Mesendoderm (in vitro differentiated cells): ENCODE measurements around the gene TRABD2A.

Experiments
- DNase-seq: peaks from one replicate; pipeline ENCODE4 v3.0.0; 2013
- H2AK5ac ChIP-seq: 2 replicates; pipeline ENCODE4 v1.6.1; 2013; ENCODE audit warnings: low read length, inconsistent platforms
- H2BK120ac ChIP-seq: 2 replicates; pipeline ENCODE4 v1.6.1; 2013; ENCODE audit warnings: low read depth, mild to moderate bottlenecking, low read length, moderate library complexity, mixed read lengths
- H2BK15ac ChIP-seq: replicated peaks from 2 replicates; pipeline ENCODE4 v1.6.1; 2013; ENCODE audit warnings: low read depth, mild to moderate bottlenecking, moderate library complexity
- H2BK5ac ChIP-seq: 2 replicates; pipeline ENCODE4 v1.6.1; 2013; ENCODE audit warnings: low read length, inconsistent platforms
- H3K18ac ChIP-seq: 2 replicates; pipeline ENCODE4 v1.6.1; 2013; ENCODE audit warnings: mild to moderate bottlenecking, low read length, mixed read lengths
- H3K23ac ChIP-seq: one replicate; pipeline ENCODE4 v1.6.1; 2013; ENCODE audit warnings: low read length
- H3K27ac ChIP-seq: 2 replicates; pipeline ENCODE4 v1.5.1; 2013; ENCODE audit warnings: low read depth, mild to moderate bottlenecking, inconsistent platforms, low read length, moderate library complexity
- H3K27me3 ChIP-seq: 2 replicates; pipeline ENCODE4 v1.6.1; 2013; ENCODE audit warnings: low read length, control low read depth, mild to moderate bottlenecking, inconsistent platforms; ENCODE audit not compliant: insufficient read depth, poor library complexity
- H3K36me3 ChIP-seq: 2 replicates; pipeline ENCODE4 v1.6.1; 2013; ENCODE audit warnings: low read length, inconsistent platforms; ENCODE audit not compliant: control insufficient read depth, insufficient read depth
- H3K4ac ChIP-seq: one replicate; pipeline ENCODE4 v1.6.1; 2013; ENCODE audit warnings: low read depth, mild to moderate bottlenecking, low read length, moderate library complexity
- H3K4me1 ChIP-seq: 2 replicates; pipeline ENCODE4 v1.6.1; 2013; ENCODE audit warnings: low read depth, low read length, inconsistent platforms; ENCODE audit not compliant: control insufficient read depth
- H3K4me2 ChIP-seq: 2 replicates; pipeline ENCODE4 v1.6.1; 2013; ENCODE audit warnings: low read length
- H3K4me3 ChIP-seq: 2 replicates; pipeline ENCODE4 v1.5.1; 2013; ENCODE audit warnings: mild to moderate bottlenecking, low read length
- H3K56ac ChIP-seq: one replicate; pipeline ENCODE4 v1.6.1; 2013; ENCODE audit warnings: low read length
- H3K79me1 ChIP-seq: 2 replicates; pipeline ENCODE4 v1.6.1; 2013; ENCODE audit warnings: low read length, inconsistent platforms
- H3K79me2 ChIP-seq: 2 replicates; pipeline ENCODE4 v1.6.1; 2013; ENCODE audit warnings: mild to moderate bottlenecking, low read length; ENCODE audit not compliant: control insufficient read depth, insufficient read depth
- H3K9ac ChIP-seq: 2 replicates; pipeline ENCODE4 v1.6.1; 2013; ENCODE audit warnings: low read length, inconsistent platforms
- H4K5ac ChIP-seq: one replicate; pipeline ENCODE4 v1.6.1; 2013; ENCODE audit warnings: low read length
- H4K8ac ChIP-seq: one replicate; pipeline ENCODE4 v1.6.1; 2013; ENCODE audit warnings: low read depth, mild to moderate bottlenecking, control low read depth, low read length, moderate library complexity
- WGBS: extraction: QIAGEN DNeasy Blood & Tissue Kit; methylation state at CpG from one replicate; pipeline ENCODE4 v1.1.7; 2013; ENCODE audit warnings: low lambda C conversion rate, missing lambda C conversion rate; ENCODE audit not compliant: insufficient coverage; ENCODE audit errors: extremely low coverage; 5-methylcytosine and 5-hydroxymethylcytosine counted together

Gene TRABD2A

GRCh38 chr2:84900971-84901370 is 20.1 kb upstream of the TRABD2A start:
- Histone ChIP-seq H3K4me2 (no peak overlapping the region), H3K79me2 (peaks cover 4% of the 10 kb centered on the region), H3K9ac (no peak overlapping the region), H2AK5ac (no peak overlapping the region), H4K5ac (no peak overlapping the region), H3K18ac (no peak overlapping the region), H3K4me3 (no peak overlapping the region), H3K27me3 (no peaks in the 10 kb centered on the region), H3K56ac (no peak overlapping the region), H2BK5ac (no peak overlapping the region), H3K27ac (no peak overlapping the region), H3K4ac (no peak overlapping the region), H3K23ac (no peak overlapping the region), H3K36me3 (no peaks in the 10 kb centered on the region), H3K79me1 (no peaks in the 10 kb centered on the region), H2BK15ac (no peak overlapping the region), H3K4me1 (no peaks in the 10 kb centered on the region), H2BK120ac (no peak overlapping the region), H4K8ac (no peak overlapping the region)
- no peak for DNase-seq
- no CpG with 5 or more reads among the region's 1 CpG for WGBS

DNA sequence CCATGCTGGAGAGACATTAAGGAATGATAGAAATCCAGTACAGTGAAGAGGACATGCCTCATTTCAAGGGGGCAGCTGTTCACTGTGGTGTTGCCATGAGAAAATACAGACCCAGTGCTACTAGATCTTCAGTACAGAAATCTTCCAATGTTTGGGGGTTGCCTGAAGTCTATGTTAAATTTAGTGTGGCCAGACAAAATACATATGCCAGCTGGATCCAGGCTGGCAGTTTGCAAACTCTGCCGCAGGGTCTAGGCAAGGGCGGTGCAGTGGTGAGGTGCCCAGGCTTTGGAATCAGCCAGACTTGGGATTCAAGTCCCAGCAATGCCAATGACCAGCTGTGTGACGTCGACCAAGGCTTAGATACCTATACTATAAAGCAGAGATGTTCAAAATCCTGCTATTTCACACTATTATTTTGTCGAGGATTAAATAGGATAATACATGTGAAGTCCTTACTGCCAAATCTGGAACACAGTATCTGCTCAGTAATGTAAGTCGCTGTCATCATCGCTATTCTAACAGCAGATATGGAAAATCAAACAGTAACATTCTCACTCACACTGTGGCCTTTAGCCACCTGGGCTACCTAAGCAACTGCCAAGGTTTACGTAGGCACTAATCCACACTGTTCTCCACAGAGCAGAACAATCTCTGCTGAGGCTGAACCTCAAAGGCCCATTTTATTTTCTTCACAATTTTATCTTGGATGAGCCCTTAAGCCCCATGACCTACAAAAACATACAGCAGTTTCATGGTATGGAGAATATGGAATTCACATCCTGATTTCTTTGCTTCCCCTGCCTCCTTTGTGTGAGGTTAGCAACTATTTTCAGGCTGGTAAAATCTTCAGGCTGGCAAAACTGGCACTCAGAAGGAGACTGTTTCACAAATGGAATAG is 18.7 kb upstream of the TRABD2A start:
- Histone ChIP-seq H3K23ac (no peak overlapping the region), H3K18ac (no peak overlapping the region), H3K4me2 (no peak overlapping the region), H3K36me3 (no peaks in the 10 kb centered on the region), H3K79me2 (no peaks in the 10 kb centered on the region), H3K79me1 (no peaks in the 10 kb centered on the region), H3K27ac (no peak overlapping the region), H3K4me3 (no peak overlapping the region), H2BK120ac (no peak overlapping the region), H3K4me1 (no peaks in the 10 kb centered on the region), H3K27me3 (no peaks in the 10 kb centered on the region), H4K5ac (no peak overlapping the region), H2BK5ac (no peak overlapping the region), H2AK5ac (no peak overlapping the region), H3K9ac (no peak overlapping the region), H3K4ac (no peak overlapping the region), H4K8ac (no peak overlapping the region), H2BK15ac (no peak overlapping the region), H3K56ac (no peak overlapping the region)
- no CpG with 5 or more reads among the region's 8 CpGs for WGBS
- no peak for DNase-seq

DNA sequence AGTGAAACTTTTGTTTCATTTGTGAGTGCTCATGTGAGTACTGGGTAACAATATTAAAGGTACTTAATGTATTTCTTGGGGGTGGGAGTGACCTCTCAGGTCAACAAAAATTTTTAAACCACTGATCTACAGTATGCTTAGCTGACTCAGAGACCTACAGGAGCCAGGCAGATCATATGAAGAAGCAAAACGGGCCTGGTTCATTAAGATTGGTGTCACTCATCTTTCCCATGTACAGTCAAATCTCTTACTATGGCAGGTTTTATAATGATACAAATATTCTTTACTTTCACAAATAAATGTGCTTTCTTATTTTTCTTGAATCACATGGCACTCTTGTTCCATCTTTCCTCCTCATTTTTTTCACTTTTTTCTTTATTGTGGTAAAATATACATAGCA is 16.9 kb upstream of the TRABD2A start:
- Histone ChIP-seq H3K4me3 (no peak overlapping the region), H3K79me1 (no peaks in the 10 kb centered on the region)
- WGBS: no CpG with 5 or more reads among the region's 1 CpG

GRCh38 chr2:84896567-84896966 is 15.7 kb upstream of the TRABD2A start:
- Histone ChIP-seq H3K4me3 (no peak overlapping the region), H4K8ac (no peak overlapping the region), H2AK5ac (no peak overlapping the region), H3K18ac (no peak overlapping the region), H3K79me1 (no peaks in the 10 kb centered on the region), H2BK120ac (no peak overlapping the region), H3K36me3 (no peaks in the 10 kb centered on the region), H2BK15ac (no peak overlapping the region), H3K56ac (no peak overlapping the region), H3K4me1 (peaks cover 3% of the 10 kb centered on the region), H3K23ac (no peak overlapping the region), H3K27ac (no peak overlapping the region), H3K4ac (no peak overlapping the region), H3K27me3 (no peaks in the 10 kb centered on the region), H3K79me2 (no peaks in the 10 kb centered on the region), H3K9ac (no peak overlapping the region), H4K5ac (no peak overlapping the region), H2BK5ac (no peak overlapping the region), H3K4me2 (no peak overlapping the region)
- no CpG with 5 or more reads among the region's 2 CpGs for WGBS
- DNase-seq: no peak

More for the DNA sequence above, 16.9 kb upstream of the TRABD2A start:
- H3K4ac ChIP-seq: no peak overlapping the region
- no peaks in the 10 kb centered on the region for H3K79me2 ChIP-seq
- H2BK120ac ChIP-seq: no peak overlapping the region
- no peak for DNase-seq
- H3K4me1 ChIP-seq: peaks cover 3% of the 10 kb centered on the region
- no peak overlapping the region for H3K56ac ChIP-seq
- no peak overlapping the region for H2AK5ac ChIP-seq
- H4K5ac ChIP-seq: no peak overlapping the region
- no peak overlapping the region for H3K18ac ChIP-seq
- no peak overlapping the region for H3K27ac ChIP-seq
- no peak overlapping the region for H2BK15ac ChIP-seq
- H2BK5ac ChIP-seq: no peak overlapping the region
- no peak overlapping the region for H3K9ac ChIP-seq
- no peaks in the 10 kb centered on the region for H3K27me3 ChIP-seq
- H3K36me3 ChIP-seq: no peaks in the 10 kb centered on the region
- no peak overlapping the region for H3K4me2 ChIP-seq
- no peak overlapping the region for H3K23ac ChIP-seq
- no peak overlapping the region for H4K8ac ChIP-seq

GRCh38 chr2:84894758-84895520 is 14.1 kb upstream of the TRABD2A start:
- H3K79me1 ChIP-seq: no peaks in the 10 kb centered on the region
- H3K4me2 ChIP-seq: no peak overlapping the region
- WGBS: no CpG with 5 or more reads among the region's 7 CpGs
- H3K56ac ChIP-seq: no peak overlapping the region
- H4K8ac ChIP-seq: no peak overlapping the region
- H3K36me3 ChIP-seq: no peaks in the 10 kb centered on the region
- H3K9ac ChIP-seq: no peak overlapping the region
- no peak overlapping the region for H3K27ac ChIP-seq
- H2AK5ac ChIP-seq: no peak overlapping the region
- no peak overlapping the region for H4K5ac ChIP-seq
- no peak overlapping the region for H3K4ac ChIP-seq
- H3K4me1 ChIP-seq: peaks cover 3% of the 10 kb centered on the region
- H2BK120ac ChIP-seq: no peak overlapping the region
- H3K27me3 ChIP-seq: no peaks in the 10 kb centered on the region
- H2BK15ac ChIP-seq: no peak overlapping the region
- H2BK5ac ChIP-seq: no peak overlapping the region
- peak; percentile 59 for DNase-seq
- H3K4me3 ChIP-seq: no peak overlapping the region
- no peaks in the 10 kb centered on the region for H3K79me2 ChIP-seq
- no peak overlapping the region for H3K23ac ChIP-seq
- no peak overlapping the region for H3K18ac ChIP-seq
